ENCODE data around the gene AXL.

DNA sequence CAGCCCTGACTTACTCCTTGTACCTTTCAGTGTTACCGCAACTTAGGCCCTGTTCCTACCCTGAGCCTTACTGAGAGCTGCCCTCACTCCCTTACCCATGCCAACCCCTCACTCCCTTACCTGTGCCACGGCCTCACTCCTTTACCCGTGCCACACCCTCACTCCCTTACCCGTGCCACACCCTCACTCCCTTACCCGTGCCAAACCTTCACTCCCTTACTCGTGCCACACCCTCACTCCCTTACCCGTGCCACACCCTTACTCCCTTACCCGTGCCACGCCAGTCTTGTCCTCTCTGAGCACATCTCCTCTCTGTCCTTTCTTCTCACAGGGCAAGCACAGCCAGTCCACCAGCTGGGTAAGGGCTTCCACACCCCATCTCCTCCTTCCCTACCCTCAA is 20.3 kb downstream of the AXL start:
- TF ChIP-seq, protein P1, sequence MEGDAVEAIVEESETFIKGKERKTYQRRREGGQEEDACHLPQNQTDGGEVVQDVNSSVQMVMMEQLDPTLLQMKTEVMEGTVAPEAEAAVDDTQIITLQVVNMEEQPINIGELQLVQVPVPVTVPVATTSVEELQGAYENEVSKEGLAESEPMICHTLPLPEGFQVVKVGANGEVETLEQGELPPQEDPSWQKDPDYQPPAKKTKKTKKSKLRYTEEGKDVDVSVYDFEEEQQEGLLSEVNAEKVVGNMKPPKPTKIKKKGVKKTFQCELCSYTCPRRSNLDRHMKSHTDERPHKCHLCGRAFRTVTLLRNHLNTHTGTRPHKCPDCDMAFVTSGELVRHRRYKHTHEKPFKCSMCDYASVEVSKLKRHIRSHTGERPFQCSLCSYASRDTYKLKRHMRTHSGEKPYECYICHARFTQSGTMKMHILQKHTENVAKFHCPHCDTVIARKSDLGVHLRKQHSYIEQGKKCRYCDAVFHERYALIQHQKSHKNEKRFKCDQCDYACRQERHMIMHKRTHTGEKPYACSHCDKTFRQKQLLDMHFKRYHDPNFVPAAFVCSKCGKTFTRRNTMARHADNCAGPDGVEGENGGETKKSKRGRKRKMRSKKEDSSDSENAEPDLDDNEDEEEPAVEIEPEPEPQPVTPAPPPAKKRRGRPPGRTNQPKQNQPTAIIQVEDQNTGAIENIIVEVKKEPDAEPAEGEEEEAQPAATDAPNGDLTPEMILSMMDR (IDR thresholded peaks at IDR 0.05), result no peak
- TF ChIP-seq POLR2A (IDR thresholded peaks at IDR 0.05) (no peak), POLR2AphosphoS5 (IDR thresholded peaks at IDR 0.05) (no peak), EP300 (IDR thresholded peaks at IDR 0.05; ENCODE audit: low read depth) (no peak)

Data from transverse colon (tissue), 4 donors.